NOMO-1 (cell line): ENCODE results near the gene GTF2F2.
A peak's percentile ranks its signal among the peaks of the same experiment; 100 is the strongest.

Experiments used
- DNase-seq, 2 experiments: peaks; one replicate each; lab custom pipeline; 2025; ENCODE audit not compliant: unreplicated experiment in 2 of 2; lab: John Stamatoyannopoulos, UW

Gene GTF2F2

GRCh38 chr13:45119991-45120864 is at the start of gene GTF2F2:
GTF2F2 (plus strand) TSS chr13:45120510; CDS start chr13:45120656, 146 bp downstream.
- DNase-seq, result peak; percentile 78 to 79

- no peak for DNase-seq
These were observed 46.5 kb upstream of the GTF2F2 start for GRCh38 chr13:45073809-45074208.

GRCh38 chr13:45074721-45075120 is 45.6 kb upstream of the GTF2F2 start:
- DNase-seq, result no peak

GRCh38 chr13:45078003-45078402 is 42.3 kb upstream of the GTF2F2 start:
- DNase-seq, result no peak

DNA sequence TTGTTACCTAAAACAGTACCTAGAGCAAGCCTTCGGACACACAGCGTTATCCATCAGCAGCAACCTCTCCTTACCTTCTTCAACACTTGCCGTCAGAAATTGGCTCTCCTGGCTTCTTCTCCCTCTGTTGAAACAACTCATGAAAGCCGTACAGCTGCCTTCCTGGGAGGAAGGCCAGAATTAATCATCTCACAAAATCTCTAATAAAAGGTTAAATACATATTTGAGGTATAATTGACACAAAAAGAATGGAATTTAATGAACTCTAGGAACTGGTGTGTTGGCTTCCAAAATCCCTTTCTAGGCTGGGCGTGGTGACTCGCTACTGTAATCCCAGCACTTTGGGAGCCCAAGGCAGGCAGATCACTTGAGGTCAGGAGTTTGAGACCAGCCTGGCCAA is 37.3 kb upstream of the GTF2F2 start:
- DNase-seq, result no peak

DNA sequence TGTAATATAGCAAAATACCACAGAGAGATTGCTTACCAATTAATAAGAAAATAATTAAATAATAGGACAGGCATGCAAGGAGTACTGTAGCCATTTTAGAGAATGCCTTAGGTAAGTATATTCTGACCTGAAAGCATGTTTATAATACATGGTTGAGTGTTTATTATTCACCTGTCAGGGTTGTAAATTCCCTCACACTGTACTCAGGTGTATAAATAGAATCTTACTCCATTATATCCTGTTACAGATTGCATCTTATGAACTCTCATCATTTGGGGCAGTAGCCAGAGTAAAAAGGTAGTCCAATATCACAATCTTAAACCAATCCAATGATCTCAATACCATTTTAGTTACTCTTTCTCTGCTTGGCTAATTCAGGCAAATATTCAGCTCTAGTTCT is 35.8 kb upstream of the GTF2F2 start:
- DNase-seq, result no peak

GRCh38 chr13:45086484-45086883 is 33.8 kb upstream of the GTF2F2 start:
- no peak for DNase-seq

GRCh38 chr13:45092663-45093062 is 27.6 kb upstream of the GTF2F2 start:
- no peak for DNase-seq

GRCh38 chr13:45100573-45101262 is 19.6 kb upstream of the GTF2F2 start:
- no peak for DNase-seq

DNA sequence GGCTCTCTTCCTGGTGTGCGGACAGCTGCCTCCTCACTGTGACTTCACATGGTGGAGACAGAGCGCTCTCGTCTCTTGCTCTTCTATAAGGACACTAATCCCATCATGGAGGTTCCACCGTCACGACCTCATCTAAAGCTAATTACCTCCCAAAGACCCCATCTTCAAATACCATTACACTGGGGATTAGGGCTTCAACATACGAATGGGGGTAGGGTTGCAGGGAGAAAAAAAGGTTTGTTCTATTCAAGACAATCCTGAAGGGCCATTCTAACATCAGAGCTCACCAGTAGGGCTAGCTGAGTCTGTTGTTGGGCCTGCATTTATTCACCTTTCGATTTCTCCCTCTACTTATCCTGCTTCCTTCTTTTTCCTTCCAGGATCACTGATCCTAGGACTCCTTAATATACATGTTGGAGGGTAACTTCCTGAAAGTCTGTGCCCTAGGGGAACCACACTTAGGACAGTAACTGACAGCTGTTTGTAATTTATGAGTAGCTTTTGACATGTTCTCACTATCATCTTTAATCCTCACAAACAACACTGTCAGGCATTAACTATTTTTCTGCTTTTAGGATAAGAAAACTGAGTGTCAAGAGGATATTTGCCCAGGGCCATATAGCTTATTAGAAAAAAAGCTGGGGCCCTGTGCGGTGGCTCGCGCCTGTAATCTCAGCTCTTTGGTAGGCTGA is 18.8 kb upstream of the GTF2F2 start:
- DNase-seq, result no peak

- no peak for DNase-seq
These were observed 18.2 kb upstream of the GTF2F2 start for GRCh38 chr13:45102136-45102507.

- no peak for DNase-seq
These were observed 16.9 kb upstream of the GTF2F2 start for GRCh38 chr13:45103449-45103848.

DNA sequence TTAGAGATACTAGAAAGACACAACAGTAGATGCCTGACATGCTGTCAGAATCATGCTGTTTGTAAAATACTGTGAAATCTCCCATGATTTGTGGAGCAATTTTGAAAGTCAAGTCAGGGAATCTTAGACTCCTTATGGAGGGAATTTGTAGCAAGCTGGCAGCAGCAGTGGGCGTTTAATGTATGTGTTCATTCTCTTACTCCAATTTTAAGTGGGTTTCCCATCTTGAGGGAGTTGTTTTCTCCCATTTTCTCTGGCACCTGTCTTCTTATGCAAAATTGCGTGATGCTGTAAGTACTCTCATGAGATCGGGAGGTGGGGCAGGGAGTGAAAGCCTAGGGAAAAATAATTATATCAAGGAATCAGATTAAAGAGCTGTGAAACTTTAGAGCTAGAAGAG is 16.0 kb upstream of the GTF2F2 start:
- no peak for DNase-seq

DNA sequence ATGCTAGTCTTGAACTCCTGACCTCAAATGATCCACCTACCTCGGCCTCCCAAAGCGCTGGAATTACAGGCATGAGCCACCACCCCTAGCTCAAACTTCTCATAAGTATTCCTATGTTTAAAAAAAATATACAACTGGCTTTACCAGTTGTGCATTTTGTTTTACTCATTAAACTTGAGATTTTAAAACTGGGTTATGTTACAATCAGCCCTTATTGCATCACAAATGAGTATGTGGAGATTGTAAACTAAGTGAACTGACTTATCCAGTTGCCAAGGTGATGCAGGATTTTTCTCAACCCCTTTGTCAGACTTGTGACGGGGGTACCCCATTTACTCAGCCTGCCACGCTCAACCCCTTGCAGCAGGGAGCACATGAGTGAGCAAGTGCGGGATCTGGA is 14.4 kb upstream of the GTF2F2 start:
- no peak for DNase-seq

DNA sequence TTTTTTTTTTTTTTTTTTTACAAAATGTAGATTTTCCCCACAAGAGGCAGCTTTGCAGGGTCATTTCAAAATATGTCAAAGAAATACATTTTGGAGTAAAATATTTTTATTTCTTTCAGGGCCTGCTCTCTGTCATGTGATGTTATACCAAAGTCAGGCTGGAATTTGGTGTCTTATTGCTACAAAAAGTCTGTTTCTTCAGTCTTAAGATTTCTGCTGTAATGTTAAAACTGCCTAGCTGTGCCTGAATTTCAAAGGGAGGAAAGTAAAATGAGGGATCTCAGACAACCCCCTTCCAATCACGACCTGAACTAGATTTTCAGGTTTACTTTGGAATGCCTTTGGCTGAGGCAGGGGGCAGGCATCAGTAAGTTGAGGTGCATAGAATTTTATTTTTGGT is 12.8 kb upstream of the GTF2F2 start:
- no peak for DNase-seq

GRCh38 chr13:45108716-45109101 is 11.6 kb upstream of the GTF2F2 start:
- DNase-seq, result no peak

DNA sequence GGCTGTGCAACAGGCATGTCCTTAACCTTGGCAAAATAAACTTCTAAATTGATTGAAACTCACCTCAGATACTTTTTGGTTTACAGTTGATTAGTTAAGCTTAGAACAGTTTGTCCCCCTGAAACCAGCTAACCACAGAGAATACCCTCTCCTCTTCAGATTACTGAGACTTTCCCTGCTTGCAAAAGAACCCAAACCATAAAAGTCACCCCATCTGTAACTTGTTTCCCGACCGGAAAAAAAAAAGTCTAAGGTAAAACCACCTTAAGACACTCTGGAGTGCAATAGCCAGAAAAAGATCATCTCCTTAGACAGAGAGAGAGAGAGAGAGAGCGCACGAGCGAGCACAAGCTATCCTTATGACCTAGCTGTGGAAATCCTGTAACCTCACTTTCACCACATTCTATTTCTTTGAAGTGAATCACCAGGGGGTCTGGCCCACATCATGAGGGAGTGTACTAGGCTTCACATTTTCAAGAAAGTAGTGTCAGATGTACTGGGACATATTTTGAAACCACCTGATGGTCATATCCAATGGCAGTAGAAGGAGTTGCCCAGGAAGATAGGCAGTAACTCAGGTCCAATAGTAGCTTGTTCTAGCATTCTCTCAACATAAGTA is 11.1 kb upstream of the GTF2F2 start:
- DNase-seq, result no peak

DNA sequence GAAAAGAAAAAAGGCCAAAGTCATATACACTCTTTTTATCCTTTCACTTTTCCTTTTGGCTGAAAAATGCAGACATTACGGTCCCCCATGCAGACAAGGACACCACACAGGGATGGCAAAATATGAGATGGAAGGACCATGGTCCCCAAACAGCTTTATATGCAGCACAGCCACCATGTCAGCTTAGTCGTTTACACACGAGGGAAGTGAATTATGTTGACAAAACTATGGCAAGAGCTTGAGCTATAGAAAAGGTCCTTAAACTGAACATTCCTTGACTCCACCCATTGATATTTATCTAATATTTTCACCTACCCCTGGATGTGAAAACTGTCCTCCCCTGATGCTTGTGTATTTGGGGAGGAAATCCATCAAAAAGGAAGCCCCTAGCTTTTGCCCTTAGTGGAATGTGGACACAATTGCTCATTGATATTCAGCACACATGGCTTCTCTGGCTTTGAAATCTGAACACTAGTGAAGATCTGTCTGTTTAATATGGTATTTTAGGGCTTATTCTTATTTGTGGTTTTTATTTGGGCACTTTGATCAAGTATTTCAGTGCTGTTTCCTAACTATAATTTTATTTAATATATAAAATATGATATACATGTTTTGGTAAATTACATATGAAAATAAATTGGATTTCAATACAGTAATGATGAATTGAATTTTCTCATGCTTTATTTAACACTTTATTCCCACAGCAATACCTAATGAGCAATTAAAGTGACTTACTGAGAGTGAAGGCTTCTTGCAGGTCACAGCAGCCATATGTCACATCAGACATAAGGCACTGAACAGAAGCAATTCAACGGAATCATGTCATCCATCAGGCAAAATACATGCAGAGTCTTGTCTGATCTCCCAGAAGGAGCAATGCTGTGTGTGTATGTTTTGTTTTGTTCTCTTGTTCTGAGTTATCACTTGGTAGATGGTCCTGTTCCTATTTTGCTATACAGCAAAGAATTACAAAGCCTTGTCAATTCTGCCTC is 6.8 kb upstream of the GTF2F2 start:
- DNase-seq, result no peak

DNA sequence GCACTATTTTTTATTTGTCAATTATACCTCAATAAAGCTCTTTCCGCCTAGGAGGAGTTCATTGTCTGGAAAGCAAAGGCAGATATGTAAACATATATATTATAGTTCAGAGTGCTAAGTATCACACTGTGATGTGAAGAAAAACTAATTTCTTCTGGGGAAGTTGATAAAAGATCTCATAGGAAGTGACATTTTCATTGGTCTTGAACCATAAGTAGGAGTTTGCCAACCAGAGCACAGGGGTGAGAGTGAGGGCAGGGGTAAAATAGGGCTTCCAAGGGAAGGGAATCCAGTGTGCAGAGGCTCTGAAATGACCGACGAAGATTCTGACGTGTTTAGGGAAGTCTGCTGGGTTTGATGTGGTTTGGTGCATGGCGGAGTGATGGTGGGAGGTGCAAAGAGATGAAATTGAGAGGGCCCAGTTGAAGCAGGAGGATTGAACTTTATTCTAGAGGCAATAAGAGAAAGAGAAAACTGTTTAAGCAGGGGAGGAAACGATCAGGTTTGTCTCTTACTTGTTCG is 780 bp upstream of the GTF2F2 start:
- peak; percentile 9 to 45 for DNase-seq
